Measurements from ENCODE around the gene HERC2. TPM values are rescaled to one million over a fixed set of nuclear protein-coding genes. Genes with fewer than 3 reads are reported as not detected.
A peak's percentile ranks its signal among the peaks of the same experiment; 100 is the strongest.
"Not testable (repeated sequence)": the region's sequence is repeated elsewhere in the genome, so short reads cannot be mapped to it uniquely, and the experiment has no call there.

The HERC2 gene, protein sequence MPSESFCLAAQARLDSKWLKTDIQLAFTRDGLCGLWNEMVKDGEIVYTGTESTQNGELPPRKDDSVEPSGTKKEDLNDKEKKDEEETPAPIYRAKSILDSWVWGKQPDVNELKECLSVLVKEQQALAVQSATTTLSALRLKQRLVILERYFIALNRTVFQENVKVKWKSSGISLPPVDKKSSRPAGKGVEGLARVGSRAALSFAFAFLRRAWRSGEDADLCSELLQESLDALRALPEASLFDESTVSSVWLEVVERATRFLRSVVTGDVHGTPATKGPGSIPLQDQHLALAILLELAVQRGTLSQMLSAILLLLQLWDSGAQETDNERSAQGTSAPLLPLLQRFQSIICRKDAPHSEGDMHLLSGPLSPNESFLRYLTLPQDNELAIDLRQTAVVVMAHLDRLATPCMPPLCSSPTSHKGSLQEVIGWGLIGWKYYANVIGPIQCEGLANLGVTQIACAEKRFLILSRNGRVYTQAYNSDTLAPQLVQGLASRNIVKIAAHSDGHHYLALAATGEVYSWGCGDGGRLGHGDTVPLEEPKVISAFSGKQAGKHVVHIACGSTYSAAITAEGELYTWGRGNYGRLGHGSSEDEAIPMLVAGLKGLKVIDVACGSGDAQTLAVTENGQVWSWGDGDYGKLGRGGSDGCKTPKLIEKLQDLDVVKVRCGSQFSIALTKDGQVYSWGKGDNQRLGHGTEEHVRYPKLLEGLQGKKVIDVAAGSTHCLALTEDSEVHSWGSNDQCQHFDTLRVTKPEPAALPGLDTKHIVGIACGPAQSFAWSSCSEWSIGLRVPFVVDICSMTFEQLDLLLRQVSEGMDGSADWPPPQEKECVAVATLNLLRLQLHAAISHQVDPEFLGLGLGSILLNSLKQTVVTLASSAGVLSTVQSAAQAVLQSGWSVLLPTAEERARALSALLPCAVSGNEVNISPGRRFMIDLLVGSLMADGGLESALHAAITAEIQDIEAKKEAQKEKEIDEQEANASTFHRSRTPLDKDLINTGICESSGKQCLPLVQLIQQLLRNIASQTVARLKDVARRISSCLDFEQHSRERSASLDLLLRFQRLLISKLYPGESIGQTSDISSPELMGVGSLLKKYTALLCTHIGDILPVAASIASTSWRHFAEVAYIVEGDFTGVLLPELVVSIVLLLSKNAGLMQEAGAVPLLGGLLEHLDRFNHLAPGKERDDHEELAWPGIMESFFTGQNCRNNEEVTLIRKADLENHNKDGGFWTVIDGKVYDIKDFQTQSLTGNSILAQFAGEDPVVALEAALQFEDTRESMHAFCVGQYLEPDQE (N-terminal part only)
- total RNA-seq (10 to 100 TPM; 40.3 to 59.7 (median 44.1) TPM), polyA plus RNA-seq (10 to 100 TPM; 23.9 to 44.9 (median 37.7) TPM)
- long read RNA-seq, donor 1, partial matches to known transcripts, result 22 of 25 reads
- long read RNA-seq, donor 1, other reads (novel, unspliced or antisense), result 2 of 25 reads
- long read RNA-seq, donor 2, partial matches to known transcripts, result 44 of 53 reads
- long read RNA-seq, donor 2, other reads (novel, unspliced or antisense), result 7 of 53 reads

DNA sequence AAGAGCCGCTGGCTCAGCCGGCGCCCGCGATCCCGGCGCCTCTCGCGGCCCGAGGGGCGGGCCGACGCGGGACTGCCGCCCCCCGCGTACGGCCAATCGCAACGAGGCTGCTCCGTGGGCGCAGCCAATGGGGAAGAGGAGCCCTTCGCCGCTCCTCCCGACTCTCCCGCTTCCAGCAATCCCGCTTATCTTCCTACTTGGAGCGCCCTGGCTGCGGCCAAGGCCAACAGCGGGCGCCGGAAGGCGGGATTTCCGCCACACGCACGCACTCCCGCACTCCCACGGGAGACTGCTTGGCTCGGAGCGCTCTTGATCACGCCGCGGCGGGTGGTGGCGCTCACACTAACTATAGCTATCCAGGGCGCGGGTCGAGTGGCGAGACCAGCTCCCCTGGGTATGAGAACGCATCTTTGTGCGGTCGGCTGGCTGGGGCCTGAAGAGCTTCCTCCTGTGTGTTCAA, at the start of gene HERC2:
Gene HERC2, minus strand, starts transcription at position 51 of the 460 bp plus-strand sequence. CDS start 746 bp downstream, outside the sequence.
- H3K4me1 ChIP-seq; H3K9me3 ChIP-seq; ATAC-seq; DNase-seq; H3K27me3 ChIP-seq (ENCODE audit: insufficient read depth in 3 of 3, low read length in 2 of 3); intact Hi-C loops (cut with DNase I): not testable (repeated sequence)
- no CpG with 5 or more reads among the region's 52 CpGs for WGBS, 3 donors
- Histone ChIP-seq H3K4me3 (peak within 1 kb of the TSS; percentile 55), H3K27ac (peak within 1 kb of the TSS; percentile 36), H3K36me3 (ENCODE audit: insufficient read depth in 1 of 2, low read depth in 1 of 2) (peaks cover 0 to 12% of the 10 kb centered on the region in 2 donors)

DNA sequence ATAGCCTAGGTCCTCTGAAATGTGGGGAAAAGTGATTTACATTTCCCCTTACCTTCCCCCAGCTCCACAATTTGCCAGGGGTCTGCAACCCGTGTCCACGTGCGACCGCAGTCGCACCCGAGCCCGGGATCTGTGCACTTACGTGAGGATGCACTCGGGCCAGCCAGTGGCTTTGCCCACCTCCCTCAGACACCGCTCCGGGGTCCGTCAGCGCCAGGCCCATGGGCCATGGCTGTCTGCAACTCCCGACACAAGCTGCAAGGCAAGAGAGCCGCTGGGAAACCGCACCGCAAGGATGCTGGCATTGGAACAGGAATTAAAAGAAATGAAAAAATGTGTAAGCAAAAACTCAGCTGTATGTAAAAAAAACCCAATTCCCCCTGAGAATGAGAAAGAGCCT, 43.5 kb upstream of the HERC2 start:
- H3K36me3 ChIP-seq (ENCODE audit: insufficient read depth in 1 of 2, low read depth in 1 of 2); H3K4me1 ChIP-seq; intact Hi-C loops (cut with DNase I); H3K4me3 ChIP-seq; H3K27ac ChIP-seq; H3K27me3 ChIP-seq (ENCODE audit: insufficient read depth in 3 of 3, low read length in 2 of 3); ATAC-seq; H3K9me3 ChIP-seq: not testable (repeated sequence)
- whole genome bisulfite sequencing, 3 donors, result 88 to 91% (median 89%) methylated on average over 5 to 11 of the region's 17 CpGs
- DNase-seq, result peak; percentile 0 to 19

DNA sequence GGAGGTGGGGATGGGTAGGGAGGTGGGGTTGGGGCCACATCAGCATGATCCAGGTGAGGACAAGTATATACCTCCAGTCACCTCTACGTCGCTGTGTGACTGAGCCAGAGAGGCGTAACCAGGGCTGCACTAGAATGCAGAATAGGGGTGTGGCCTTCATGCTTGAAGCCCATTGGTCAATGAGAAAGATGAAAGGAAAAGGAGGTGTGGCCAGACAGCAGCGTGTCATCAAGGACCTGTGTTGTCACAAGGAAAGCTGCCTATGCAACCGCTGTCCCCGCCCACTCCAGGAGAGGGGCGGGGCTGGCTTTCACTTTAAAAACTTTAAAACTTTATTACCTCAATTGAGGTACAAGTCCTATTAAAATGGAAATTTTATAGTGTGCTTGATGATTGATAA, 36.0 kb upstream of the HERC2 start, which contains the start of gene GOLGA6L24:
Gene GOLGA6L24, minus strand, starts transcription at position 101 of the 400 bp plus-strand sequence. Its CDS starts 61 bp downstream, at position 40.
- intact Hi-C loops (cut with DNase I); H3K27me3 ChIP-seq (ENCODE audit: insufficient read depth in 3 of 3, low read length in 2 of 3); ATAC-seq; H3K4me1 ChIP-seq; H3K27ac ChIP-seq; H3K4me3 ChIP-seq; DNase-seq; H3K36me3 ChIP-seq (ENCODE audit: insufficient read depth in 1 of 2, low read depth in 1 of 2); H3K9me3 ChIP-seq: not testable (repeated sequence)
- no CpG with 5 or more reads among the region's 7 CpGs for WGBS, 3 donors

DNA sequence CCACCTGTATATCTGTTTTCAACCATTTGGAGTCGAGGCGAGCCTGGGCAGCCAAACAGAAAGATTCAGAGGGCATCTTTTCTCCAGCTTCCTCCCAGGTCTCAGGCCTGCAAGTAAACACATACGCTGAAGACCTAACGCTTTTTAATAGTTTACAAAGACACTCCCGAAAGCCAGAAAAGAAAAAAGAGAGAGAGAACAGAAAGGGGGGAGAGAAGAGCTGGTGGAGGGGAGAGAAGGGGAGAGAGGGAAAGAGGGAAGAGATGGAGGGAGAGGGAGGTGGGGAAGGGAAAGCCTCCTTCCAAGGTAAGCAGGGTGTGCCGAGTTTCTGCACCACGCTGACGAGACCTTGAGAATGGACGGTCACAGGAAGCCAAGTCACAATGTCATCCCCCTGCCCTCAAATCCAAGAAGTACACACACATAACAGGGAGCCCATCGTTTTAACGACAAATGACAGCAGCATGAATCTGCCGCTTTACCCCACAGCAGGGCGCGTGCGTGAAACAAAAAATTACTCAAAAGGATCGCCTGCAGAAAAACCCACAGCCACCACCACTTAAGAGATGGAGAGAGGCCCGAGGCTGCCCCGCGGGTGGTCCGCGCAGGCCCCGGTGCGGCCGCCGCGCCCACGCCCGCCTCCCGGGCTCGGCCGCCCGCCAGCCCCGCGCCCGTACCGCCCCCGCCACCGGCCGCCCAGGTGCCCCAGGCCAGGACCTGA, 461 bp downstream of the HERC2 start:
- H3K27ac ChIP-seq, result peak overlapping the region; percentile 36
- 0% methylated on average over 10 to 14 of the region's 39 CpGs for WGBS, 3 donors
- H3K4me3 ChIP-seq, result peak overlapping the region; percentile 55
- ATAC-seq; H3K27me3 ChIP-seq (ENCODE audit: insufficient read depth in 3 of 3, low read length in 2 of 3); H3K9me3 ChIP-seq; intact Hi-C loops (cut with DNase I); DNase-seq; H3K4me1 ChIP-seq: not testable (repeated sequence)
- peaks cover 0 to 16% of the 10 kb centered on the region in 2 donors for H3K36me3 ChIP-seq (ENCODE audit: insufficient read depth in 1 of 2, low read depth in 1 of 2)

DNA sequence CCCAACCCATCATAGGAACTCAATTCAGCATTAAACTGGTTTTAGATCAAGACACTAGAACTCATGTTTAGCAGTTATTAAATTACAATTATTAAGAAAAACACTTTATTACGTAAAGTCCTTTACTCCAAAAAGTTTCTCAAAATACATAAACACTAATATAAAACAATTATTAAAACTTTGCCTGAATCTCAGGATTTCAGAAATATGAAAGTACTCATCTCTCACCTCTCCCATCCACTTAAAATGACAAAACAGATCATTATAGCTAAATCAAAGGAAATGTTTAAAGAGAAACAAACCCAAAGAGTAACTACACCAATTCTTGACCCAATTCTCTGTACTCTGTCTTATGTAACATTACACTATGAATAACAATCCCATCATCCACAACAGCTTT, 2.3 kb downstream of the HERC2 start:
- H3K4me3 ChIP-seq; DNase-seq; H3K27me3 ChIP-seq (ENCODE audit: insufficient read depth in 3 of 3, low read length in 2 of 3); intact Hi-C loops (cut with DNase I); H3K4me1 ChIP-seq; H3K9me3 ChIP-seq; ATAC-seq; H3K27ac ChIP-seq: not testable (repeated sequence)
- H3K36me3 ChIP-seq (ENCODE audit: insufficient read depth in 1 of 2, low read depth in 1 of 2), result peaks cover 2 to 25% of the 10 kb centered on the region in 2 donors
- WGBS, 3 donors, result 94 to 98% (median 98%) methylated on average over 1 of the region's 1 CpG

DNA sequence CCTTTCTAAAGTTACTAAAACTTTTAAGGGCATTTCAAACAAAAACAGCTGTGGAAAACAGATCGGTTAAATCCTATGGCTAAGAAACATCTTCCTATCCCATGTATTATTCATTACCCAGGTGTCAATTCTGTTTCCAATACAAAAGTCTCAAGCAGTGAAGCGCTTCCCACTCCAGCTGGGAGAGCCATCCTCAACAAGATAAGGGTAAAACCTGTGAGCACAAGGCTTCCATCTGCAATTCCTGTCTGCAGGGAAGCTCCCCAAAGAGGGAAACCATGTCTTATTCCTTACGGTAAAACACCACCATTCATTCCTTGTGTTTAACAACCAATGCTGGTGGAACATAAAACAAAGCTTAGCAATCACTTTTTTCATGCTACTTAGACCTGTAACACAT, 3.2 kb downstream of the HERC2 start:
- ATAC-seq; intact Hi-C loops (cut with DNase I); H3K4me1 ChIP-seq; H3K4me3 ChIP-seq; DNase-seq; H3K27me3 ChIP-seq (ENCODE audit: insufficient read depth in 3 of 3, low read length in 2 of 3); H3K27ac ChIP-seq; H3K9me3 ChIP-seq: not testable (repeated sequence)
- 60 to 90% (median 73%) methylated on average over 1 of the region's 3 CpGs for WGBS, 3 donors
- peaks cover 2 to 25% of the 10 kb centered on the region in 2 donors for H3K36me3 ChIP-seq (ENCODE audit: insufficient read depth in 1 of 2, low read depth in 1 of 2)

DNA sequence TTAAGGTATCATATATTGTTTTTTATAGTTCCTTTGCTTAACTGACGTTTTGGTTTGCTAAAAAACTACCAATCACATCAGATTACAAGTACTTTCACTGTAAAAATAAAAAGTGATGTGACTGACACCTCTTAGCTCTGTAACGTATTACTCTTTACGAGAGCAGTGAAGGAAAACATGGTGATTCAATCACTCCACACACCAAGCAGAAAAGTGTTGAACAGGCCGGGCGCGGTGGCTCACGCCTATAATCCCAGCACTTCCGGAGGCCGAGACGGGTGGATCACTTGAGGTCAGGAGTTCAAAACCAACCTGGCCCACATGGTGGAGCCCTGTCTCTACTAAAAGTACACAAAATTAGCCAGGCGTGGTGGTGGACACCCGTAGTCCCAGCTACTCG, 3.9 kb downstream of the HERC2 start:
- intact Hi-C loops (cut with DNase I); H3K4me3 ChIP-seq; H3K9me3 ChIP-seq; H3K27ac ChIP-seq; DNase-seq; H3K27me3 ChIP-seq (ENCODE audit: insufficient read depth in 3 of 3, low read length in 2 of 3); H3K4me1 ChIP-seq; ATAC-seq: not testable (repeated sequence)
- peaks cover 2 to 25% of the 10 kb centered on the region in 2 donors for H3K36me3 ChIP-seq (ENCODE audit: insufficient read depth in 1 of 2, low read depth in 1 of 2)
- 88 to 94% (median 89%) methylated on average over 10 to 13 of the region's 13 CpGs for WGBS, 3 donors

DNA sequence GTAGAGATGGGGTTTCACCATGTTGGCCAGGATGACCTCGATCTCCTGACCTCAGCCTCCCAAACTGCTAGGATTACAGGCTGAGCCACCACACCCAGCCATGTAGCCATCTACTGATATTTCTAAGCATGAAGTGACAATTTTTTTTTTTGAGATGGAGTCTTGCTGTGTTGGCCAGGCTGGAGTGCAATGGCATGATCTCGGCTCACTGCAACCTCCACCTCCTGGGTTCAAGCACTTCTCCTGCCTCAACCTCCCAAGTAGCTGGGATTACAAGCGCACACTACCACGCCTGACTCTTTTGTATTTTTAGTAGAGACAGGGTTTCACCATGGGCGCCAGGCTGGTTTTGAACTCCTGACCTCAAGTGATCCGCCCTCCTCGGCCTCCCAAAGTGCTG, 5.0 kb downstream of the HERC2 start:
- H3K4me1 ChIP-seq; intact Hi-C loops (cut with DNase I); H3K27me3 ChIP-seq (ENCODE audit: insufficient read depth in 3 of 3, low read length in 2 of 3); DNase-seq; ATAC-seq; H3K27ac ChIP-seq; H3K9me3 ChIP-seq; H3K4me3 ChIP-seq: not testable (repeated sequence)
- WGBS, 3 donors, result 97 to 99% (median 99%) methylated on average over 7 of the region's 7 CpGs
- H3K36me3 ChIP-seq (ENCODE audit: insufficient read depth in 1 of 2, low read depth in 1 of 2), result peaks cover 2 to 25% of the 10 kb centered on the region in 2 donors

DNA sequence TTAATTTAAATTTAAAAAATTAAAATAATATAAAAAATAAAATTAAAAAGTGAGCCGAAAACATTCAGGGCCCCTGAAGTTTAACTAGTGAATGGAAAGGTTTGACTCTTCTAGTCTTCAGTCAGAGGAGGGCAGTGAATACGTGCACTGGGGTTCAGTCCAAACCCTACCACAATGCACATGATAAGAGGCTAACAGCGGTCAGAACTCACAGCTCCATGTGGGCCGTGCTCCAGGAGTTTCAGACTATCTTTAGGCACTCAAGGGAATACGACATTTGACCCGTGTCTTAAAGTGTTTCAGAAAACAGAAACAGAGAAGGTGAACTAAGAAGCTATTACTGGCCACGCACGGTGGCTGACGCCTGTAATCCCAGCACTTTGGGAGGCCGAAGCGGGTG, 11.5 kb downstream of the HERC2 start:
- intact Hi-C loops (cut with DNase I); DNase-seq; H3K4me1 ChIP-seq; H3K9me3 ChIP-seq; H3K27me3 ChIP-seq (ENCODE audit: insufficient read depth in 3 of 3, low read length in 2 of 3); H3K36me3 ChIP-seq (ENCODE audit: insufficient read depth in 1 of 2, low read depth in 1 of 2); H3K4me3 ChIP-seq; H3K27ac ChIP-seq: not testable (repeated sequence)
- 47 to 84% (median 49%) methylated on average over 9 to 11 of the region's 11 CpGs for WGBS, 3 donors
- peak in 3 of 4 donors; percentile 44 to 83 (median 77) for ATAC-seq

Data from psoas muscle (tissue), 8 donors.